HFFc6 (cell line): ENCODE measurements around the gene CCDC106. TPM values are rescaled to one million over a fixed set of nuclear protein-coding genes. Genes with fewer than 3 reads are reported as not detected.
A peak's percentile ranks its signal among the peaks of the same experiment; 100 is the strongest.

Experiments
- DNase-seq: peaks from one replicate; pipeline ENCODE4 v3.0.0-alpha.2; 2018
- H3K27ac Mint-ChIP-seq: 2 replicates; pipeline ENCODE4 v1.8.0; 2020; ENCODE audit warnings: mild to moderate bottlenecking, mixed read lengths
- H3K27me3 Mint-ChIP-seq: 2 replicates; pipeline ENCODE4 v1.8.0; 2021; ENCODE audit warnings: mild to moderate bottlenecking, moderate library complexity, mixed read lengths; ENCODE audit not compliant: insufficient read depth
- H3K36me3 Mint-ChIP-seq: 2 replicates; pipeline ENCODE4 v1.8.0; 2021; ENCODE audit warnings: low read depth, mixed read lengths
- H3K4me1 Mint-ChIP-seq: 2 replicates; pipeline ENCODE4 v1.8.0; 2020; ENCODE audit warnings: low read depth, mixed read lengths
- H3K4me3 Mint-ChIP-seq: 2 replicates; pipeline ENCODE4 v1.8.0; 2020; ENCODE audit warnings: mild to moderate bottlenecking, moderate library complexity, mixed read lengths
- H3K9me3 Mint-ChIP-seq: 2 replicates; pipeline ENCODE4 v1.8.0; 2020; ENCODE audit warnings: mild to moderate bottlenecking, mixed read lengths
- total RNA-seq, 6 experiments: library from RNA; stranded (reverse); fragmentation: NEBNext Ultra II Directional; extraction: Animal tissue kit (Norgen Biotek cat#: 25700); gene quantifications; 2 replicates in 1 of 6; 3 replicates in 5 of 6; pipeline ENCODE4 v1.2.3, GENCODE V29; 2021
- TF ChIP-seq, protein P1 (sequence below): fragments of 200-600 bp; sonication (generic); IDR thresholded peaks from 2 replicates; pipeline ENCODE4 v1.5.0; 2021; ENCODE audit warnings: antibody characterized with exemption, mild to moderate bottlenecking

Gene CCDC106
- total RNA-seq, 6 experiments from 2014 or later: 12.9 to 17.4 (median 14.0) TPM

DNA sequence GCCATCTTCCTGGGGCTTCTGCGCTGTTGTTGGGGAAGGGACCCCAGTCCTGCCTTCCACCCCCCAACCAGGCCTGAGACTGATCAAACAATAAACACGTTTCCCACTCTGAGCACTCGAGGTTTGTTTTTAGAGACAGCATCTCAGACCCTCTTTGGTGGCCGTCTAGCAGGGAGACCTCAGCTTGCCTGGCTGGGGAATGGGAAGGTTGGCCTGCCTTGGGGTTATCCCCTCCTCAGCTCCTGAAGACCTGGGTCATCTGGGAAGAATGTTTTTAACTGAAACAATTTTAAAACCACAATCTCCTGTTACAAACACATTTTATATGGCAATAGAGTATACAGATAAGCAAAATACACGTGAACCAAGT lies 2.5 kb upstream of the CCDC106 start:
- TF ChIP-seq, protein P1, sequence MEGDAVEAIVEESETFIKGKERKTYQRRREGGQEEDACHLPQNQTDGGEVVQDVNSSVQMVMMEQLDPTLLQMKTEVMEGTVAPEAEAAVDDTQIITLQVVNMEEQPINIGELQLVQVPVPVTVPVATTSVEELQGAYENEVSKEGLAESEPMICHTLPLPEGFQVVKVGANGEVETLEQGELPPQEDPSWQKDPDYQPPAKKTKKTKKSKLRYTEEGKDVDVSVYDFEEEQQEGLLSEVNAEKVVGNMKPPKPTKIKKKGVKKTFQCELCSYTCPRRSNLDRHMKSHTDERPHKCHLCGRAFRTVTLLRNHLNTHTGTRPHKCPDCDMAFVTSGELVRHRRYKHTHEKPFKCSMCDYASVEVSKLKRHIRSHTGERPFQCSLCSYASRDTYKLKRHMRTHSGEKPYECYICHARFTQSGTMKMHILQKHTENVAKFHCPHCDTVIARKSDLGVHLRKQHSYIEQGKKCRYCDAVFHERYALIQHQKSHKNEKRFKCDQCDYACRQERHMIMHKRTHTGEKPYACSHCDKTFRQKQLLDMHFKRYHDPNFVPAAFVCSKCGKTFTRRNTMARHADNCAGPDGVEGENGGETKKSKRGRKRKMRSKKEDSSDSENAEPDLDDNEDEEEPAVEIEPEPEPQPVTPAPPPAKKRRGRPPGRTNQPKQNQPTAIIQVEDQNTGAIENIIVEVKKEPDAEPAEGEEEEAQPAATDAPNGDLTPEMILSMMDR: no peak
- DNase-seq: no peak
- Mint-ChIP-seq H3K4me1 (peaks cover 35% of the 10 kb centered on the region), H3K36me3 (peaks cover 14% of the 10 kb centered on the region), H3K9me3 (no peaks in the 10 kb centered on the region), H3K27me3 (peaks cover 6% of the 10 kb centered on the region), H3K27ac (peak overlapping the region; percentile 52), H3K4me3 (peak overlapping the region; percentile 42)

DNA sequence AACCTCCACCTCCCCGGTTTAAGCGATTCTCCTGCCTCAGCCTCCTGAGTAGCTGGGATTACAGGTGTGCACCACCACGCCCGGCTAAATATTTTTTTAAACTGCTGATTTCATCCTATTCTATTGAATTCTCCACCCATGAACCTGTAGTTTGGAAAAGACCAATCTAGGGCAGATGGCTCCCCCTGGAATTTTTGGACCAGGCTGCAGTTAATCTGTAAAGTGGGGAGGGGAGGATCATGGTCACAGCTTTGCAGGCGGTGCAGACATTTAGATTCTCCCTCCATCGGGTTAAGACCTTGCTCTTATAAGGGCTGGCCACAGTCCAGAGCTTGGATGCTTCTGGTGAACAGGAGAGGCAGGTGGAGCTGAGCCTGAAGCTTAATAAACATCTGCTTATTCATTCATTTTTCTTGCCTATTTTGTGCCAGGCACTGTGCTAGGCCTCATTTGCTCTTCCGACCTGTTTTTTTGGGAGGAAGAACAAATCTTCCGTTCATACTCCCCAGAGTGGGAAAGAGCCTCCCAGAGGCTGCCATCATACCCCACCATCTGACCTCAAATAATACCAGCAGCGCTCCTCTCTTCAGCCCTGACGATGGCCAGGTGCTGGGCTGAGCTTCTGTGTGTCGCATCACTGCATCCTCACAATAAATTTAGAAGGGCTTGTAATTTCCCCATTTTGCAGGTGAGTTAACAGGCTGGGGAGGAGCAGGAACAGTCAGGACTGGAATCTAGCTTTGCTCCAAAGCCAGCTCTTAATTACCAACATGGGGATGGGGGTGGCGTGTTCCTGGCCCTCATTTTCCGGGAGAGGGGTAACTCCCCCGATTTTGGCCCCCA lies 902 bp upstream of the CCDC106 start:
- Mint-ChIP-seq H3K27me3 (peaks cover 5% of the 10 kb centered on the region), H3K9me3 (no peaks in the 10 kb centered on the region), H3K36me3 (peaks cover 14% of the 10 kb centered on the region), H3K4me3 (peak overlapping the region; percentile 84), H3K27ac (peak overlapping the region; percentile 69), H3K4me1 (peaks cover 29% of the 10 kb centered on the region)
- DNase-seq: no peak
- TF ChIP-seq, protein P1: peak; percentile 23; the same call in 1 of the 2 replicates

DNA sequence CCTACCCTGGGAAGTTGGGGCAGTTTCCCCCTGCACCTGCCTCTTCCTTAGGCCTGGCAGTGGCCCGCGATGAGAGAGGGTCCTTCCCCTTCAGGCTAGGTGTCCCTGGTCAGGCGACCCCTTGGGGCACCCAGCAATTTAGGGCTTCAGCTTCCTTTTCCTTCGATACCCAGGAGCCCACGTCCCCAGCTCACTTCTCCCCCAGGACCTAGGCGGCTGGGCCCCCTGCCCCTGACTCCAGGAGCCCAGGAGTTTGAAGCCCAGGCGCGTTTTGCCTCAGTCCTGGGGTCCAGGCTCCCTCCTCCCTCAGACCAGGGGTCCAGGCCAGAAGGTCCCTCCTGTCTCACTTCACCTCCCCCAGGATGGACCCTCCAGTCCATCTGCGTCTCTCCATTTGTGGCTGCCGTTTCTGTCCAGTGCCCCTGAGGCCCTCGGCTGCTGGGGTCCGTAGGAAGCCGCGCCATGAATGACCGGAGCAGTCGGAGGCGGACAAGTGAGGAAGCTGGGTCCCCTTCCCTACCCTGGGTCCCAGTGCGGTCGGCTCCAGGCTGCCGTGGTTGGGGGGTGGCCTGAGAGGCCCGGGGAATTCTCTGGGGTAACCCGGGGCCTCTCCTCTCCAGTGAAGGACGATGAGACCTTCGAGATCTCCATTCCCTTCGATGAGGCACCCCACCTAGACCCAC lies 714 bp downstream of the CCDC106 start:
- Mint-ChIP-seq H3K36me3 (peaks cover 7% of the 10 kb centered on the region; the same call in 1 of the 2 replicates), H3K27ac (peak overlapping the region; percentile 57; the same call in 1 of the 2 replicates), H3K4me1 (peaks cover 18% of the 10 kb centered on the region), H3K9me3 (no peaks in the 10 kb centered on the region), H3K4me3 (peak overlapping the region; percentile 85), H3K27me3 (peaks cover 1% of the 10 kb centered on the region)
- TF ChIP-seq, protein P1: no peak
- DNase-seq: no peak

DNA sequence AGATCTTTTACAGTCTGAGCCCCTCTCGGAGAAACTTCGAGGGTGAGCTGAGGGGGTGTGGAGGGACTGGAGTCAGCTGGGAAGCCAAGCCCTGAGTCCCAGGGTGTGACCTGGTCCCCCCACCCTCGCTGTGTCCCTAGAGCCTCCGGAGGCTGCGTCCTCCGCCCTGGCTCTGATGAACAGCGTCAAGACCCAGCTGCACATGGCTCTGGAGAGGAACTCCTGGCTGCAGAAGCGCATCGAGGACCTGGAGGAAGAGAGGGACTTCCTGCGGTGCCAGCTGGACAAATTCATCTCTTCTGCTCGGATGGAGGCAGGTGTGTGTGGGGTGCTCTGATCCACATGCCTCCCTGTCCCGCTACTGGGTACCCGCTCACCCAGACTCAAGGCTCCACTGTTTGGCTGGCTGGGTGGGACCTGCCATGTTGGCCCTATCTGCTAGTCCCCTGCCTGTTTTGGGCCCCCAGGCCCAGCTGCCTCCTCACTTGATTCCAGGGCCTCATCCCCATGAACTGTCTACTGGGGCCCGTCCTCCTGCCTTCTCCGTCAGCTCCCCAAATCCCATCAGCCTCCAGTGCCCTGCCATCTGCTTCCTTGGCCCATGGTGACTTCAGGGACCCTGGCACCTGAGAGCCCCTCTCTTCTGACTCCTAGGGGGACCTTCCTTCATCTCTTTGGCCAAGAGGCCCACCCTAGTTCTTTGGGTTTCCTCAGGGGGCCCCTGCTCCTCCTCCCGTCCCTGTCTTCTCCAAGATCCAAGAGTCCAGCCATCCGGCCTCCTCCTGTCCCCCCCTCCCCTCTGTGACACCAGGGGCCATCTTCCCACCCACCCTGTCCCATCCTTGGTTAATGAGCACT lies 1.5 kb downstream of the CCDC106 start:
- Mint-ChIP-seq H3K9me3 (no peaks in the 10 kb centered on the region), H3K36me3 (peaks cover 7% of the 10 kb centered on the region; the same call in 1 of the 2 replicates), H3K27me3 (peaks cover 4% of the 10 kb centered on the region), H3K4me3 (peak overlapping the region; percentile 85), H3K4me1 (peaks cover 18% of the 10 kb centered on the region), H3K27ac (no peak overlapping the region)
- TF ChIP-seq, protein P1: no peak
- DNase-seq: no peak

DNA sequence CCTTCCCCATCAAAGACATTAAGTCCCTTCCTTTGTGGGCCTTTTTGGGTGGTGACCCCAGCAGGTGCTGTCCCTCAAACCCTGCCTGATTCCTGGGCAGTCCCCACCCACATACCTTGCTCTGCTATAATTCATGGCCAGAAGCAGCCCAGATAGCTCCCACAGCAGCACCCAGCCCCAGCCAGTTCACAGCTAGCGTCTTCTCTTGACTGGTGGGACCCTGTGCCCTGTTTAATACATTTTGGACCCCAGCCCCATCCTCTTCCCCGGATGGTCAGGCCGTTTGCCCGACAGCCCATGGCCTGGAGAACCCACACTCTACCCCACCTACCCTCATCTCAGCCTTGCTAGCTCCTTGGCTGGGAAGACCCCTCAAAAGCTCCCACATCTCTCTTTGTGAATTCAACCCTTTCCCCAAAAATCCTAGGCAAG lies 2.1 kb downstream of the CCDC106 start:
- peaks cover 6% of the 10 kb centered on the region; the same call in 1 of the 2 replicates for H3K36me3 Mint-ChIP-seq
- H3K4me3 Mint-ChIP-seq: no peak overlapping the region
- H3K27me3 Mint-ChIP-seq: peaks cover 4% of the 10 kb centered on the region
- TF ChIP-seq, protein P1: no peak
- peaks cover 18% of the 10 kb centered on the region for H3K4me1 Mint-ChIP-seq
- no peak overlapping the region for H3K27ac Mint-ChIP-seq
- H3K9me3 Mint-ChIP-seq: no peaks in the 10 kb centered on the region
- no peak for DNase-seq
